Ammon's horn (tissue), 1 donor: Measurements from ENCODE around the gene CTNND2.

Experiments
- DNase-seq: peaks from one replicate; pipeline ENCODE4 v3.0.0-alpha.2; 2016; ENCODE audit warnings: low spot score

Gene CTNND2

DNA sequence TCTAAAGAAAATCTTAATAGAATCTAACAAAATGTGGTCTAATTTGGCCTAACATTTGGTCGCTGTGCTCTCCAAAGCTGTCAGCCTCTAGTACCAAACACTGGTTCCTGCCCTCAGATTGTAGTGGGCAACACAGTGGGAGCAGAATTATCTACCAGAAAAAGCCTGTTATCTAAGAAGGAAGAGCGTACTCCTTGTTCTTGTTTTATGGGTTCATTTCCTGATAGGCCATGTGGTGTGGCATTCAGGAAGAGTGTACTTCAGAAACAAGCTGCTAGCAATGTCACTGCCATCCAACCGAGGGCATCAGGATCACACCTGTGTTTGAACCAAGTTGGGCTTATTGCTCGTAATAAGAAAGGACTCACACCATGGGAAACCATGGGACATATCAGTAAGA, 655.3 kb downstream of the CTNND2 start:
- DNase-seq, result no peak

DNA sequence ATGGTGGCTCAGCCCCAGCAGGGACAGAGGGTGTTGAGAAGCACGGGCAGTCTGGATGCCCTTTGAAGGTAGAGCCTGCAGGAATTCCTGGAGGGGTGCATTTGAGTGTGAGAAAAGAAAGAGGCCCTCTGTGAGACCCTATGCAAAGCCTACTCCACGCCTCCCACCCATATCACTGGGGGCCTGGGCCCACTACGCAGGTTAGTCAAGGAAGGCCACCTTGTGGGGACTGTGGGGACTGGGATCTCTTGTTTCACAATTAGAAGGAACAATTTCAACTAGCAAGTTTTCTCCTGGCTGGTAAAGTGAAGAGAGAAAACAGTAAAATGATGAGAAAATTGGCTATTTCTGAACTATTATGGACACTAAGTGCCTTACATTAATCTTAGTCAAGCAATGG, 657.0 kb downstream of the CTNND2 start:
- no peak for DNase-seq

DNA sequence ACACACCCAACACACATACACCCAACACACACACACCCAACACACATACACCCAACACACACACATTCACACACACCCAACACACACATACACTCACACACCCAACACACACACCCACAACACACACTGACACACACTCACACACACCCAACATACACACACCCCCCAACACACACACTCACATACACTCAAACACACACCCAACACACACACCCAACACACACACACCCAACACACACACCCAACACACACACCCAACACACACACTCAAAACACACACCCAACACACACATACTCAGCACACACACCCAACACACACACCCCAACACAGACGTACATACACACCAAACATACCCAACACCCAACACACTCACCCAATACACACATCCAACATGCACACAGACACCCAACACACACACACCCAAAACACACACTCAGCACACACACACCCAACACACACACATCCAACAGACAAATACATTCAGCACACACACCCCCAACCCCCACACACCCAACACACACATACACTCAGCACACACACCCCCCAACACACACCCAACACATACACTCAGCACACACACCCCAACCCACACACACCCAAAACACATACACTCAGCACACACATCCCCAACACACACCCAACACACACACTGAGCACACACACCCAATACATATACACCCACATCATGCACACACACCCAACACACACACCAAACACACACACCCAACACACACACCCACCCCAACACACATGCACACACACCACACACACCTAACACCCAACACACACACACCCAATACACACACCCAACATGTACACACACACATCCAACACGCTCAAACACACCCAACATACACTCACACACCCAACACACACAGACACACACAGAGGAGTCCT, 663.7 kb downstream of the CTNND2 start:
- DNase-seq, result no peak

DNA sequence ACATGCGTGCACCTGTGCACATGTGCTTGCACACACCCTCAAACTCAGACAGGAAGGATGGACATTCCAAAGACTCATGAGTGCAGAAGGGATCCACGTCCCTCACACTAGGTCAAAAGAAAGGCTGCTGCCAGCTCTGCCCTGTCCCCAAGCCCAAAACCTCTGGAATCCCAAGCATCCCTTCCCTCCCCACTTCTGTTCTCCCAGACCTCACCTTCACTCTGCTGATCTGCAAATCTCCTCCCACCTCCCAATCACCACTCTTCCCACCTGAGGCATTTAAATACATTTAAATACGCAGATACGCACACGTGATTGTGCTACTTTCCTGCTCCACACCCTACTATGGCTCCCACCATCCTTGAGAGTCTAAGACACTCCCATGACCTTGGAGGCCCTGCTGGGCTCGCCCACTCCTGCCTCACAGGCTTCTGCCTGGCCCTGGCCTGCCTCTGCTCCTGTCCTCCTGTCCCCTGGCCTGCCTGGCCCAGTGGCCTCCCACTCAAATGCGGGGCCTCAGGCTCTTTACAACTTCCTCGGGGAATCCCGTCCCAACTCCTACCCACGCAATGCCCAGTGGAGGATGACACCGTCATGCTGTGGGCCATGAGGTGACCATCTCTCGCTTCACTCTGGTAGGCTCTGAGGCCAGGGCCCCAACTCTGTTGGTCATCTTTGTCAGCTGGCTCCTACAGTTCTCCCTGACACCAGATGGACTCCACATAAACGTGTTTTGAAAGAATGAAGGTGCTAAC, 664.8 kb downstream of the CTNND2 start:
- no peak for DNase-seq

DNA sequence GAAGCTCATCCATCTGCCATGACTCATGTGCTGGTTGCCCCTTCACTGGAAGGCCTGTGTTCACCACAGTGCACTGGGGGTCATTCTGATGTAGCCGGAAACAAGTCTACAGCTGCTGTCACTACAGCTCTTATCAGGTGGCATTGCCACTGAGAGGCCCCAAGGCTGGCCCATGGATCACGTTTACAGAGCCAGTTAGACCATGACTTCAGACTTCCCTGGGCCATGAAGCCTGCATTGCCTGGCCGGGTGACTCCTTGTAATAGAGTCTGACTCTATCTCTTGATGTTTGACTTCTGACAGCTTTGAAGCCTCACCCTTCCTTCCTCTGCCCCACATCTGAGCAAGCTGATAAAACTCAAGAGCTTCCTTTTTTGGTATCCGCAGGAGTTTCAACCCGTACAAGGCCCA, 669.7 kb downstream of the CTNND2 start:
- peak; percentile 14 for DNase-seq

DNA sequence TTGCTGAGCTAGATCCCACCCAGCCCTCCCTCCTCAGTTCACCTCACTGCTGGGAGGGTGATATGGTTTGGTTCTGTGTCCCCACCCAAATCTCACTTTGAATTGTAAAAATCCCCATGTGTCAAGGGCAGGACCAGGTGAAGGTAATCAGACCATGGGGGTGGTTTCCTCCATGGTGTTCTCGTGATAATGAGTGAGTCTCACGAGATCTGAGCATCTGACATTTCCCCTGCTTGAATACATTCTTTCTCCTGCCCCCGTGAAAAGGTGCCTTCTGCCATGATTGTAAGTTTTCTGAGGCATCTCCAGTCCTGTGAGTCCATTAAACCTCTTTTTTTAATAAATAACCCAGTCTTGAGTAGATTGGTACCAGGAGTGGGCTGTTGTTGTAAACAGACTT, 673.4 kb downstream of the CTNND2 start:
- DNase-seq, result no peak

DNA sequence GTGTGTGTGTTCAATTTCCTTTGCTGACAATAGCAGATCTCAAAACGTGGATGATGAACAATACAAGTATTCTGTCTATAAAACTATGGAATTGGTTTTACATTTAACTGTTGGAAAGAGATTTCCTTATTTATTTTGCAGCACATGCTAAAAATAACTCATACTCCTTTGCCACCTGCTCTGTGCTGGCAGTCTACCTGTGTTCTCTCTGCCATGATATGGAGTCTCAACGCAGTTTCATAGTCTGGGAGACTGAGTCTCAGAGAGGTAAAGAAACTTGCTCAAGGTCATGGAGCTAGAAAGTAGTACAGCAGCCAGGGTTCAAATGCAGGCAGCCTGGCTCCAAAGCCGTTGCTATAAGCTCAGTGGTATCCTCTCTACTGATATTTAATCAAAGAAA, 677.2 kb downstream of the CTNND2 start:
- DNase-seq, result no peak

DNA sequence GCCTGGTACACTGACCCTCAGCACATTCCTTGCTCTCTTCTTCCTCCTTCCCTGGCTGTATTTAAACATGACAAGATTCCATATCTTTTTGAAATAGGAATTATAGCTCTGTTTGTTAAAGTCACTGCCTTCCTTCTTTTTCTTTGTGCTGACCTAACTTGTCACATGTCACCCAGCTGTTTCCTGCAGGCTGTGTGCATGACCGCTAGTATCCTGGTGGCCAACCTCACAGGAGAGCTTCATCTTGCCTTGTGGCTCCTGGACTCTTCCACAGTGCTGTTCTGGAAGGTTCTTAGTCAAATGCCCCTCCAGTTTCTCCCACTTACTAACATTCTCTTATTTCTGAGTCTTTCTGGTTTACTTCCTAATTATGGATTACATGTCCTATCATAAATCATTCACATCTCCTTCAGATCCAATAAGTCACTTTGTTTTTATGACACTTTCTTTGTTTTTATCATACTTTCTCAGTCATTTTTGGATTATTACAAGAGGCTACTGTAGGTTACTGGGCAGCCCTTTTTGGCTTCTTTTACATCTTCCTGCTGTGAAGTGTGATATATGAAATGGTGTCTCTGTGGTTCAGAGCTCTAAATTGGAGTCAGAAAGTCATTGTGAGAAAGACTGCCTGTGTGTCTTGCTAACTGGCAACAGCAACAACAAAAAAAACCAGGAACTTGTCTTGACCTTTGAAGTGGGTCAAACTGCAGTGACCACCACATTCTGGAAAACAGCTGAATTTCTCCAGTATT, 679.6 kb downstream of the CTNND2 start:
- DNase-seq, result no peak

DNA sequence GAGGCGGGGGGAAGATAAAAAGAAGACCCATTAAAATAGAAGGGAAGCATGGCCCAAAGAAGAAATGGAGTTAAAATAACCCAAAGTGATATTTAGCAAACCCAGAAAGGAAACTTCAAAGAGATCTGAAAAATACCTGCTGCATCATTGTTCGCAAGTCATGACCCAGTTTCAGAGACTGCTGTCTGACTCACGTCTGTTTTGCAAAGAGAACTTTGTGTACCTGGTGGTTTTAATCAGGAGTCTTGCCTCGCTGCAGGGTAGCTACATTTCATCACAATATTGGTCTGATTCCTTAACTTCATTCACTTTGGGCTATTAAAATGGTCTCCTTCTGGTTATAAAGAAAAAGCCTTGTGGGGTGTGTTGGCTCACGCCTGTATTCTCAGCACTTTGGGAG, 682.1 kb downstream of the CTNND2 start:
- DNase-seq, result no peak

DNA sequence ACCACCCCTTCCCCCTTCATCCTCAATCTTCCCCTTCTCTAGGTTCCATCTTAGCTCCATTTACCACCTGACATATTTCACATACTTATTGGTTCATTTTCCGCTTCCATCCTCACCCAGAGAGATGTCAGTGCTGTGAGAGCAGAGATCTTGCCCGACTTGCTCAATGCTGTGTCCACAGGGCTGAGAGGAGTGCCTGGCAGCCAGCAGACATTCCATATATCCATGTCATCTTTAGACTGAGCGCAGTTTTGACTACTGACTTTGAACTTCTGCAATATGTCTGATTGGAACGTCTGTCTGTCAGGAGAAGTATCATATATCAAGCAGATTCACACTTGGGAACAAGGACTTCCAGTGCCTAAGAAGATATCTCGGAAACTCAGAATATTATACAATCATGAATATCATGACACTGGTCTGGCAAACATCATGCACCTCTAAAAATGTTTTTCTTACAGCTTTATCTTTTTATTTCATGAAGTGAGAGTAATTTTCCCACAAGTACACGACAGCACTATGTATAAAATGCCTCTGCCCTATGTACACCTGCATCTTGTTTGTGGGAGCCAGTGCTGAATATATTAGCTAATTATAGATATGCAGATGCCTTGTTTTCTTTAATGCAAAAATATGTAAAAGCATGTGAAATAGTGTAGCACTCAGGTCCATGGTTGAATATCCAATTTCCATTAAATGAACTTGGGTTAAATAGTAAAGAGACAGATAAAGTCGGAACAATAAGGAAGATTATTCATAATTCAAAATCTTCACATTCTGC, 689.2 kb downstream of the CTNND2 start:
- no peak for DNase-seq

DNA sequence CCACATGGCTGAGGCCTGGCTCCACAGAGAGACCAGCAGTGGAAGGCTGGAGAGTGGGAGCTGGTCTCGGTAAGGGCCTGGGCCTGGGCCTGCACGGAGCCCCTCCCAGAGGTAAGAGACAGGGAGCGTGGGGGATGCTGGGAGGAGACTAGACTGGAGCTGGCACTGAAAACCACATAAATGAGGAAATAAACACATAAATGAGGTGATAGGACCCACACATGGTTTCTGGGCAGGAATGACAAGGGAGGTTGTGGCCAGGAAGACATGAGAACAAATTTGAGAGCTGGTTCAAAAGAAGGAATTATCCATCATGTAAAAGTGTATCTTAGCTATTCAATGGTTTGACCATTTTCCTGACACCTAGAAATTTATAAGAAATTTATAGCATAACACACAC, 691.5 kb downstream of the CTNND2 start:
- no peak for DNase-seq

DNA sequence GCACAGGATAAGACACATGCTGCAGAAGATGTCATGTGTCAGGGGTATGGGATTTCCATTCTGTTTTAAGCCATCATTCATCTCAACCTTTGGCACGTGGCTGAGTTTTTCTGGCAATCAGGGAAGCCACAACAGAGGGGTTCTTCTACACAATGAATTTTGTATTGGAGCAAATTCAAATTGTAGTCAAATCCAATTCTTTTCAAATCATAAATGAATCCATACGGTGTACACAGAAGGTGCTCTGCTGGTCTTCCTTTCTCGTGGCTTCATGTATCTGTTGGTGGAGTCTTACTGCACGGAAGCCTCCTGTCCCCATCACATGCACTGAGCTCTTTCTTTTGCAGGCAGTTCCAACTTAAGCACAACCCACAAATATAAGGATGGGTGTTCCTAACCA, 706.5 kb downstream of the CTNND2 start:
- DNase-seq, result no peak

DNA sequence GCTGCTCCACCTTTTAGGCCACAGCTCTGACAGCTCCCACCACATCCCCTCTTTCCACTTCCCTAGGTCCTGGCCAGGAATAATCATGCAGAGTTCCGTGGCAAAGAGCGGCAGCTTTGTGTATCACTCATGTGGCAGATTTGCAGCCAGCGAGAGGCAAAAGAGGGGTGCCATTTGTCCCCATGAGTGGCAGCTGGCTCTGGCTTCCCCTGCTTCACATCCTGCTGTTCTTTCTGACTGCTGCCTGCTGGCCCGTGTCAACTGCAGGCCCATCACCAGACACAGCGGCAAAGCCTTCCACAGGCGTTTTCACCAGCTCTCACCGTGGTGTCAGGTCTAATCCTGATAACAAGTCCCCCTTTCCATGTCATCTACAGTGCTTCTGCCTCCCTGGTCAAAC, 712.6 kb downstream of the CTNND2 start:
- peak; percentile 30 for DNase-seq

DNA sequence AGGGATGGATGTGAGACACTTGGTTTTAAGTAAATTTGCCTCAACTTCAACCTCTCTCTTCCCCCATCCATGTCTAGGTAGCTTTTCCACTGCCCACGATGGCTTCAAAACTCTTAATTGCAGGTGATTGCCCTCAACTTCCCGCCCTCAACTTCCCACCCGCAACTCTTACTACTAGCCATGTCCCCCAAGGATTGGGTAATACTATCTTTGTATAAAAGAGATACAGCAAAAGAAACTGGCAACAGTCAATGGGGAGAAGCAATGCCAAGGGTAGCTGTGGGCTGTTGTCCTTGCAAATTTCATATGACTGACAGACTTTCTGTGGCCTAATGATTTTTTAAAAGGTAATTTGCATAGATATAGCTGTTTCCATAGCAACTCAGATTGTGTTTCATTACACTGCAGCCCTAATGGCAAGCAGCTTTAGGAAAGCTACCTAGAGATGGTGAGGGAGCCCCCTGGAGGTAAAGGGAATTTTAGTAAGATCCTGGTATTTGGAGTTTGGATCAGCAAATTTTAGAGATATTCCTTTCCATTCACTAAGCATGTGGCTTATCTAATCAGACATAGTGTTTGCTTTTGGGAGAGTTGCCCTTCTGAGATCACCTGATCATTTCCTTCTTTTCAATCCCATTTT, 721.7 kb downstream of the CTNND2 start:
- peak; percentile 56 for DNase-seq

DNA sequence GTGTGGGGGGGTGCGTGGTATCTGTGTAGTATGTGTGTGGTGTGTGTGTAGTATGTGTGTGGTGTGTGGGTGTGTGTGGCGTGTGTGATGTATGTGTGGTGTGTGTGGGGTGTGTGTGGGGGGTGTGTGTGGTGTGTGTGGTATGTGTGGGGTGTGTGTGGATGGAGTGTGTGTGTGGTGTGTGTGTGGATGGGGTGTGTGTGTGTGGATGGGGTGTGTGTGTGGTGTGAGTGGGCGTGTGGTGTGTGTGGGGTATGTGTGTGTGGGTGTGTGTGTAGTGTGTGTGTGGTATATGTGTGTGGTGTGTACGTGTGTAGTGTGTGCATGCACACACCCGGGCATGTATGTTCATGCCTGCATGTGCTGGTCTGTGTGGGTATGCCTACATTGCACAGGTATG, 722.3 kb downstream of the CTNND2 start:
- no peak for DNase-seq

DNA sequence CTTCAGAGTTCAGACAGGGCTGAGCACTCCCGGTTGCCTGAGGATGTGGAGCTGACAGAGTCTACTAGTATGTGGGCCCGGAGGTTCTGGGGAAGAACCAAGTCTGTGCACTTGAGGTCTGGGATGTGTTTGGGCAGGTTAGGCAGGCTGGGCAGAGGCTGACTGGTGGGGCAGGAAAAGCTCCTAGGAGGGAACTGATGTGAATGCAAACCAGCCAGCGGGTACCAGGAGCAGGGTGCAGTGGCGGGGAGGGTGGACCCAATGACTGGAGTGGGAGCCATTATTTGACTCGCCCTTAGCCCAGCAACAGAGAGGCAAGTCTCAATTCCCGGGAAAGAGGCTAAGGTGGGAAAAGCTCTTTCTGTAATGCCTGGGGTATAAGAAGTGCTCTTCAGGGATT, 723.4 kb downstream of the CTNND2 start:
- DNase-seq, result no peak

DNA sequence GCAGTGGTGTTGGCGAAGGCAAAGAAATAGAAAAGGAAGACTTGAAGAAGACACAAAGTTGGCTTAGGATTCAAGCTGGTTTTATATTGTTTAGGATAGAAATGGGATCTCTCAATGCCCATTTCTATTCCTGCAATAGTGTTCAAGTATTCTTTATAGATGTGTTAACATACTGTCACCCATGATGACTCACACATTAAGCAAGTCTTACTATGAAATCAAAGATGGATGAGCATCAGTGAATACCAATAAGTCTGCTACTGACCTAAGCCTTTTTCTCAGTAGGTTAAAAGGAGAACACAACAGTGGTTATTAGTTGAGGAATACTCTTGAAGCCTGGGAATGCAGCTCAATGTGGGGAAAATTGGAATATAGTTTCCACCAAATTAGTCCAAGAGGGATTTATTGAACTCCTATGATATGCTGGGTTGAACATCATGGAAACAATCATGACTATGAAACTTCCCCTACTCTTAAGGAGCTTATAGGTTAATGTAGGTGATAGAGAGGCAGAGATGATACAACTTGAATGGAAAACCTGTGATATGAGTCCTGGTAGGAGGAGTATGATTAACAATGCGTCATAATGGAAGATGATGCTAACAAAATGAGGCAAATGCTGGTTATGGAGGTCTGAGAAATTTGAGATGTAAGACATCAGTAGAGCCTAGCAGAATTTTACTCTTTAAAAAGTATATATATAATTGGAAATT, 726.1 kb downstream of the CTNND2 start:
- no peak for DNase-seq

DNA sequence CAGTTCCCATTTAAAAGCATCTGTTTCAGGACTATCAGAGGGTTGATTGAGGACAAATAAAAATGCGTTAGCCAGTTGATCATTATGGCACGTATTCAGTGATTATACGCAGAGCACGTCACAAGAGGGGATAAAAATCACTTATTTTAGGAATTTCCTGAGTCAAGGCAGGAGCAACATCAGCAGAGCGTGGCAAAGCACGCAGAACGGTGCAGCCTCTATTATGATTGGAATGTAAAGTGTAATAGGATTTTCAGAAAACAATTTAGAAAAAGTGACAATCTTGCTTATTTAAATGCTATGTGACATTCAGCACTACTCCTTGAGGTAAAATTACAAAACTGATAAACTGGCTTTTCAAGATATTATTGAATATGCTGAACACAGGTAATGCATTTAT, 729.7 kb downstream of the CTNND2 start:
- DNase-seq, result no peak

DNA sequence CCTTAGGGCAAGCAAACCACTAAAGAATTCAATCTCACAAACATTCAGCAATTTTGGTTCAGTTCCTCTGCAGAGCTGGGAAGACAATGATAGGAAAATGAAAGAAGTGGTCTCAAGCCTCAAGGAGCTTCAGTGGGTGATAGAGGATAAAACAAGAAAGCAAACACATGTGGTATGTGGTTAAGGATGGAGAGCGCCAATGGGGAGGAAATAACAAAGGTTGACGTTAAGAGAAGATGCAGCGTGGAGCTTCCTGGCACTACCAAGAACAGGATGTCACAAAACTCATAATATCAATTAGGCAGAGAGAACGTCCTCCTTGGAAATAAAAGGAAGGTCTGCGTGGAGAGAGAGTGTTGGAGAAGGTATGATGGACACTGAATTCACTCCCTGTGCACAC, 731.8 kb downstream of the CTNND2 start:
- no peak for DNase-seq

DNA sequence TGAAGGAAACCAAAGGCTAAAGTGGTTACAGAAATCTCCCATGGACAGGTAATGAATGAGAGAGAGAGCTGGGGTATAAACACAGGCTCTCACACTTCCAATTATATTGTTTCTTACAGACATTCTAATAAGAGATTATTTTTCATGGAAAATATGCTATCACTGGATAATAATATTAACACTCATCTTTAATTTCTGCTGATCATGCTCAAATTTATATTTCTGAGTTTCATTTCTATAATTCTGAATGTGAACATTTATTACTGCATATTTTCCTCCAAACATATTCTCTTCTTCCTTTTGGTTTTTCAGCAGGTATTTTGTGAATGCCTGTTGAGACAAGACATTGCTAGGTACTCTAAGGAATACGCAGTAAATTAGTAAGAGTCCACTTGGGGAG, 733.0 kb downstream of the CTNND2 start:
- DNase-seq, result no peak

DNA sequence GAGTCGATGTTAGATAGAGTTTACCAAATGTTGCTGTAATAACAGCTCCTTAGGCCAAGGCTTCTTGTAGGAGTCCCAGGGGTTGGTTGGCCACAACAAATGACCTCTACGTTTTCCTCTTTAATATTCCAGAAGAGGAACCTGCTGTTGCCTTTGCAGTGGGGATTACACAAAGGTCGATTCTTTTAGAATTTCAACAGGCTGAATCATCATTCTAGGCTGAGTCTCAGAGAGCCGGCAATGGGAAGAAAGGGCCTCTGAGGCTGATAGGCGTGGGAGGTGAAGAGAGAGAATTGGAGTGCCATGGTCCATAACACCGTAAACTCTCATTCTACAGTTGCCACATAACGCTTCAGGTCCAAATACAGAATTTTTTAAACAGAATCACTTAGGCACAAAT, 737.3 kb downstream of the CTNND2 start:
- DNase-seq, result peak; percentile 65
